Mesenteric fat pad (tissue), 1 donor: ENCODE results near the gene LIPM. TPM values are rescaled to one million over a fixed set of nuclear protein-coding genes. Genes with fewer than 3 reads are reported as not detected.
"Not testable (repeated sequence)": the region's sequence is repeated elsewhere in the genome, so short reads cannot be mapped to it uniquely, and the experiment has no call there.

Experiments
- DNase-seq: peaks from one replicate; pipeline ENCODE4 v3.0.0-alpha.2; 2020; ENCODE audit warnings: low spot score
- total RNA-seq: library from RNA; stranded (reverse); fragmentation: NEBNext Ultra II Directional; extraction: Animal tissue kit (Norgen Biotek cat#: 25700); gene quantifications from one replicate; pipeline ENCODE4 v1.2.1, GENCODE V29; 2021
- donor health status: DM: yes; HTN: yes; CAD: no.

LIPM gene
- total RNA-seq, 1 donor from 2014 or later, result not detected

DNA sequence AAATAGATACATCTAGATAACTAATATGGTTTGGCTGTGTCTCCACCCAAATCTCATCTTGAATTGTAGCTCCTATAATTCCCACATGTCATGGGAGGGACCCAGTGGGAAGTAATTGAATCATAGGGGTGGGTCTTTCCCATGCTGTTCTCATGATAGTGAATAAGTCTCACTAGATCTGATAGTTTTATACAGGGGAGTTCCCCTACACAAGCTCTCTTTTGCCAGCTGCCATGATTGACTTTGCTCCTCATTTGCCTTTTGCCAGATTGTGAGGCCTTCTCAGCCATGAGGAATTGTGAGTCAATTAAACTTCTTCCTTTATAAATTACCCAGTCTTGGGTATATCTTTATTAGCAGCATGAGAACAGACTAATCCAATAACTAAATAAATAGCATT is 35.1 kb downstream of the LIPM start:
- DNase-seq, result not testable (repeated sequence)

GRCh38 chr10:88838766-88839350 is 36.3 kb downstream of the LIPM start:
- no peak for DNase-seq

DNA sequence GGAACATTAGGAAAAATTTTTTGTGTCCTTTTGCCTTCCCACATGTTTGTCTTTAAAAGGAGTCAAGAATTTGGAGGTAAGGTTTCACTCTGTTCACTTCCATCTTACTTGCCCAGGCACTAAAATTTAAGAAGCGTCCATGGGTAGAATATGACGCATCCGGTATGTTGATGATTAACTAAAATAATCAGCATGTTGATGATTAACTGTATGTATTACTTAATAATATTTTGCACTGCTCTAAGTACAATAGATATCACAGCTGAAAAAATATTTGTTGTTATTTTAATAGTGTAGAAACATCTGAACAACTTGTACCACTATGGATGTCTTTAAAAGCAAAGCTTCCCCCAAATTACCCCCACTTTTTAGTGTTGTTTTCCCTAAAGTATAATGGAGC is 37.6 kb downstream of the LIPM start:
- no peak for DNase-seq

GRCh38 chr10:88840881-88841280 is 38.4 kb downstream of the LIPM start:
- DNase-seq, result no peak

DNA sequence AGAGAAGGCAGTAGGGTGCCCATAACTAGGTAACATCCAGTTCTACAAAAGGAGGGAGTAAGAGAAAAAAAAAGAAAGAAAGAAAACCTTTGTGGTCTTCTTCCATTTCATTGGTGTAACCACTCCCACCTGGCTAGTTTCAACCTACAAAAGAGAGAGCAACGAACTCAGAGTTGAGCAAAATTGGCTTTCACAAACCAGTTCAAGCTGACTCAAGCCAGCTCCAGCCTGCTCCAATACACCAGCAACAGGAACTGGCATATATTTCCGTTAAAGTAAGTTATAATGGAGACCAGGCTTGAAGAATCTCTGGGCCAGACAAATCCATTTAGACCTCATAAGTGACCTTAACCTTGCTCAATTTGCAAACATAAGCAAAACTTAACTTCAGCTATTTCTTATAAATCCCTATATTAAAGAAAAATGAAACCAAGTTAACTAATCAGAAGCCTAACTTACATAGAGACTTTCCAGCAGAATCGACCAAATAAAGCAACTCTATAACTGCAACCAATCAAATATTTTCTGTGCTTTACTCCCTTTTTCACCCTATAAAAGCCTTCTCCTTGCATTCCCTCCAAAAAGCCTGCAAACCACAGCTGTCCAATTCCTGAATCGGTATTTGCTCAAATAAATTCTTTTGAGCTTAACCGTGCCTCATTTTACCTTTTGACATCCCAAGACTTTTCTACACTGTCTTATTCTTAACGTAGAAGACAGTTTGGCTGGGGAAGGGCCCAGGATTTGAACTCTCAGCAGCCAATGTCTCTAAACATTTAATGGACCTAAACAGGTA is 39.0 kb downstream of the LIPM start:
- no peak for DNase-seq

- no peak for DNase-seq
Observed at GRCh38 chr10:88843171-88843570, 40.6 kb downstream of the LIPM start.

DNA sequence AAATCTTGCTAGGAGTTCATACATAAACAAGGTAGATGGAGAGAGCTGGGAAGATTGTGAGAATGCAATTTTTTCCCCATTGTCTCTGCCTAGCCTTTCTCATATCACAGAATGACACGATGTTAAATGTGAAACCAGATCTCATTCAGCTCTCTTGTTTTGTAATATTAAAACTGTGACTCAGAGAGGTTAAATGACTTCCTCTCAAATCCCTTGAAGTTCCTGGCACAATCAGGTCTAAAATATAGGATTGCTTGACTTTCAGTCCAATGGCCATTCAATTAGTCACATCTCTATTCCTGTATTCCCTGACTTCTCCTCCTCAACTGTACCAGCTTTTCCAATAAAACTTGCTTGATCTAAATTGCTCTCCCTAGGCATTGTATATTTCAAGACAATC is 46.0 kb downstream of the LIPM start:
- no peak for DNase-seq

- DNase-seq, result no peak
Observed at GRCh38 chr10:88849234-88849633, 46.7 kb downstream of the LIPM start.

- DNase-seq, result no peak
Observed at GRCh38 chr10:88850712-88851111, 48.2 kb downstream of the LIPM start.

DNA sequence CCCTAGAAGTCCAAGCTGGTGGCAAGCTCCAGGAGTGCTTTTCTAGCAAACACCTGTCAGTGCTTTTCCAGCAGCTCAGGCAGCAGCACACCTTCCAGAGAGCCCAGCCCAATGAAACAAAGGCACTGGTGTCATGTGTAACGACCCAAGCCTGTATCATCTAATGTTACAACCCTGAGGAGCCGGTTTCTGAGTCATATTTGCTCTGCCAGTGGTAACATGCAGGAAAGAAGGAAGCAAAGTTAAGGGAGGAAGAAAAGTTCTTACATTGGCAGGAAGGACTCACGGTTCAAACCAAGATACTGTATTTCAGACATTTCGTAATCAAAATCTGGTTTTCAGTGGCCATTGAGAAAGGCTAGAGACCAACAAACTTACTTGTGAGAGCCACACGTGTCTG is 49.2 kb downstream of the LIPM start, which contains the start of gene ANKRD22:
ANKRD22 (minus strand) TSS at position 139 of the 400 bp plus-strand sequence. CDS start 237 bp downstream, outside the sequence.
- no peak for DNase-seq

GRCh38 chr10:88852327-88852726 is 49.8 kb downstream of the LIPM start:
- no peak for DNase-seq

DNA sequence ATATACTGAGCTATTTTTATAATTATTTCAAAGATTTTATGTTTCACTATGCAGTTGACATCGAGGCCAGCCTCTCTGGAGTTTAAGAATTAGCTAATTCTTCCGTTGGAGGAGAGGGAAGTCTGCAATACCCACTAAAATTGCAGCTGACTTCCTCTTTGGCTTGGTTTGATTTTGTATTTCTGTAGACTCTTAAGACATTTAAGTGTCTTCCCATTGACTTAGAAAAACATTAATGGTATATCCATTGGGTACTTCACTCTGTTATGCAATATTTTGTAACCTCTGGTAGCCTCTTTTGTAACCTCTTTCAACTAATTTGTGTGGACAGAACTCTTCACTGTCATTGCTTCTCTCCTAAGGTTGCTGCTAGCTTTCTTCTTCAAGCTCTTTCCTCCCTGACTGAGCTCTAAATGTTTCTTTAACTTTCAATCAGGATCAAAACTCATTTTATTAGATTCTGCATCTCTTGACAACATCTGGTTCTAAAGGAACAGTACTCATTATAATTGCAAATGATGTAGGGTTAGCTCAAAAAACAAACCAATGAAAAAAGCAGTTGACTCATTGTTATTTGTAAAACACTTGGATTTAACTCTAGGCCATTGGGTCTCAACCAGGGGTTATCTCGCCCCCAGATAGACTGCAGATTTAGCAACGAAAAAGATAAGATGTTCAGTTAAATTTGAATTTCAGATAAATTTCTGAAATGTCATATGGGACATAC is 50.8 kb downstream of the LIPM start:
- no peak for DNase-seq

DNA sequence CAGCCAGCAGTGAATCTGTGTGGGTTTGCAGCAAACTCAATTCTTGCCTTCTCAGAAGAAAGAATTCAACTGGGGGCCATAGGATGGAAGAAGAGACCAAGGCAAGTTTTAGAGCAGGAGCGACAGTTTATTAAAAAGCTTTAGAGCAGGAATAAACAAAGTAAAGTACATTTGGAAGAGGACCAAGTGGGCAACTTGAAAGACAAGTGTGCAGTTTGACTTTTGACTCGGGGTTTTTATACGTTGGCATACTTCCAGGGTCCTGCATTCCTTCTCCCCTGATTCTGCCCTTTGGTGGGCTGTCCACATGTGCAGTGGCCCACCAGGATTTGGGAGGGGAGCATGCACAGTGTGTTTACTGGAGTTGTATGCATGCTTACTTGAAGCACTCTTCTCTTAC is 52.2 kb downstream of the LIPM start:
- no peak for DNase-seq

GRCh38 chr10:88857831-88858230 is 55.3 kb downstream of the LIPM start:
- no peak for DNase-seq

GRCh38 chr10:88858491-88858890 is 56.0 kb downstream of the LIPM start:
- no peak for DNase-seq

DNA sequence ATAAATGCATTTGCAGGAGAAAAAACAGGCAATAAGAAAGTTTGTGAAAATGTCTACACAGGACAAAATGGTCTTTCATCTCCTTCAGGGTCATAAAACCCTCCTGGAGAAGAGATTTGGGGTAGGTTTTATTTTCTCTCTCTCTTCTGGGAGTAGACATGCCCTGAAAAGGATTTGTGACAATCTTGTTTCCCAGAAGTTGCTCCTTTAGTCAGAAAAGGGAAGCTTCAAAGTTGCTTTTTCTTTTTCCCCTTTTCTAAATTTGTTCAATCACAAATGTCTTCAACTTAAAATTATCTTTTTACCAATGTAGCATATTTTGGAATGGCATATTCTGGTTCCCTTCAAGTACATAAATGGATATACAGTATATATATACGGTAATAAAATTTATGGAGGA is 58.5 kb downstream of the LIPM start:
- DNase-seq, result no peak

DNA sequence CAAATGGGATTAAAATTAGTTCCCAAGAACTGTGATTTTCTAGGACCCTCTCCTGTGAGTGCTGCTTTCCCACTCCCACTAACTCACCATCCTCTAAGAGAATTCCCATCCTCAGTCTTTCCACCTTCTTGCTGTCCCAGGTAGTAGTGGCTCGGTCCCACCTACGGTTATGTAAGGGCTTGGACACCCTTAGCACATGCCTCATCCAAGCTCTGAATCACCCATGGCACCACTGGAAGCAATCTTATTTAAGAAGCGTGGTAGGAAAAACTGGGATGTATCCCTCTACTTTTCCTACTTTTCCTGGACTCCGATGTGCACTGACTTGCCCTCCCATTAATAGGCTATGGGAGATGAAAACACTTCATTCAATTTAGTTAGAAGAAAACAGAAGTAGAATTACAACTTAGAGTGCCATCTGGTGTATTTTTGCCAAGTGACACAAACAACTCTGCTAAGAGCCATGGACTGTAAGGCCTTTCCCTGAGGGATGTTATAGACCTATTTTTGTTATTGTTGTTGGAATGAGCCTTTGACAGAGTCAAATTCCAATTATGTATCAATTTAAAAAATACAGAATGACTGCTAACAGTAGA is 62.8 kb downstream of the LIPM start:
- no peak for DNase-seq

GRCh38 chr10:88866454-88866853 is 63.9 kb downstream of the LIPM start:
- no peak for DNase-seq

DNA sequence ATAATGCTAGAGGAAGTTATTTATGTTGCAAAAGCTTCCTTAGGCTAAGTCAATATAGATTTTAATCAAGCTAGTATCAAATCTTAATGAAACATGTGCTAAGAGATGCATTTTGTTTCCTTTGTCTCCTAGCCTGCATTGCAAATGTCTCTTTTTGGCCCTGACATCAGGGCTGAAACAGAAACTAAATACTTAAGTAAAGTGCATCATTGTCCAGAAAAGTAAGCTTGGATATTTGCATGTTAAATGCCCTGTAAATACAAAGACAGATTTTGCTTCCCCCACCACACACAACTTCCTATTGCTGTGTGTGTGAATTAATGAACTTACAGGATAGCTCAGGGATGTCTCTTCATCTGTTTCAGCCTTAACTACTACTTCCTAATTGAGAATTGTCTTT is 67.6 kb downstream of the LIPM start:
- DNase-seq, result no peak
